ENCODE measurements around the gene PLCB4. TPM values are rescaled to one million over a fixed set of nuclear protein-coding genes. Genes with fewer than 3 reads are reported as not detected.

Gene PLCB4
- total and polyA plus RNA-seq, 8 donors: 0.56 to 9.3 (median 2.3) TPM

DNA sequence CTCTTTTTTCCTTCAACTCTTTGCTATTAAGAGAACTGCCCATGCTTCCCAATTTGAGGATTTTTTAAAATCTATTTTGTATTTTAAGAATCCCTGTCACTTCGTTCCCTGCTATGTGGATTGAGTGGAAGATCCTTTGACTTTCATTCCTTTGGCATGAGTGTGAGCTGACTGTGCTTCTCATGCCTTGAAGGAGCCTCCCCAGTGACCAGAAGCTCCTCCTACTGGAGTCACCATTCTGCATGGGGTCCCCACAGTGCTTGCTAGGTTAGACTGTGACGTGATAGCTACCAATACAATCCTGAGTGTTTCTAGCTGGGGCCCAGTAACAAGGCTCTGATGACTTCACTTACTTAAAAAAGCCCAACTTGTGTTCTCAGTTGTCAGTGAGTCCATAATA is 341.1 kb downstream of the PLCB4 start:
- Histone ChIP-seq H3K27ac (no peak overlapping the region), H3K27me3 (no peaks in the 10 kb centered on the region), H3K4me3 (no peak overlapping the region), H3K36me3 (no peaks in the 10 kb centered on the region), H3K4me1 (no peaks in the 10 kb centered on the region), H3K9me3 (no peaks in the 10 kb centered on the region)
- TF ChIP-seq, protein P1, sequence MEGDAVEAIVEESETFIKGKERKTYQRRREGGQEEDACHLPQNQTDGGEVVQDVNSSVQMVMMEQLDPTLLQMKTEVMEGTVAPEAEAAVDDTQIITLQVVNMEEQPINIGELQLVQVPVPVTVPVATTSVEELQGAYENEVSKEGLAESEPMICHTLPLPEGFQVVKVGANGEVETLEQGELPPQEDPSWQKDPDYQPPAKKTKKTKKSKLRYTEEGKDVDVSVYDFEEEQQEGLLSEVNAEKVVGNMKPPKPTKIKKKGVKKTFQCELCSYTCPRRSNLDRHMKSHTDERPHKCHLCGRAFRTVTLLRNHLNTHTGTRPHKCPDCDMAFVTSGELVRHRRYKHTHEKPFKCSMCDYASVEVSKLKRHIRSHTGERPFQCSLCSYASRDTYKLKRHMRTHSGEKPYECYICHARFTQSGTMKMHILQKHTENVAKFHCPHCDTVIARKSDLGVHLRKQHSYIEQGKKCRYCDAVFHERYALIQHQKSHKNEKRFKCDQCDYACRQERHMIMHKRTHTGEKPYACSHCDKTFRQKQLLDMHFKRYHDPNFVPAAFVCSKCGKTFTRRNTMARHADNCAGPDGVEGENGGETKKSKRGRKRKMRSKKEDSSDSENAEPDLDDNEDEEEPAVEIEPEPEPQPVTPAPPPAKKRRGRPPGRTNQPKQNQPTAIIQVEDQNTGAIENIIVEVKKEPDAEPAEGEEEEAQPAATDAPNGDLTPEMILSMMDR (IDR thresholded peaks at IDR 0.05): no peak
- 69 to 72% methylated on average over 2 of the region's 2 CpGs for WGBS, 2 donors
- DNase-seq: no peak
- intact Hi-C loops (cut with DNase I): loop anchor here (5.0 to 10.0 kb wide), 3 partner anchors 195 to 202 kb away; no protein-coding TSS in a partner anchor
- no peak for ATAC-seq
- FAIRE-seq: no peak

DNA sequence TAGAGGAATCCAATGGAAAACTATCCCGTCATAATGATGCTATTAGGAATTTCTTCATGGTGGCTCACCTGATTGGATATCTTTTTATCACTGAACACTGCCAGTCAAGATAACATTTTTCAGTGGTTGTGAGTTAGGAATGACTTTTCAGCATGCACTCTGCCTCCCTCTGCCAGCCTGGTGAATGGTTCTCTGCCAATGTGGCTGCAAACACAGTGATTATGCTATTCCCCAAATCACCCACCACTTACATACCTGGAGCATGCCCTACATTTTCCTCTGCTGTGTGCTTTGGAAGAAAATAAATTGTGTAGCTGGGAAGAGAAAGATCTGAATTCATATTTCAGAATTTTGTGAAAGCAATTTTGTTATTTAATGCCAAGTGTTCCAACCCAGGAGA is 342.9 kb downstream of the PLCB4 start:
- Histone ChIP-seq H3K9me3 (no peaks in the 10 kb centered on the region), H3K36me3 (no peaks in the 10 kb centered on the region), H3K27ac (no peak overlapping the region), H3K4me1 (no peaks in the 10 kb centered on the region), H3K4me3 (no peak overlapping the region), H3K27me3 (no peaks in the 10 kb centered on the region)
- WGBS, 2 donors: 68 to 78% methylated on average over 1 of the region's 1 CpG
- intact Hi-C loops (cut with DNase I): loop anchor here (5.0 to 10.0 kb wide), 3 partner anchors 193 to 200 kb away; no protein-coding TSS in a partner anchor
- no peak for ATAC-seq
- FAIRE-seq: no peak
- no peak for DNase-seq
- TF ChIP-seq, protein P1 (IDR thresholded peaks at IDR 0.05): no peak

DNA sequence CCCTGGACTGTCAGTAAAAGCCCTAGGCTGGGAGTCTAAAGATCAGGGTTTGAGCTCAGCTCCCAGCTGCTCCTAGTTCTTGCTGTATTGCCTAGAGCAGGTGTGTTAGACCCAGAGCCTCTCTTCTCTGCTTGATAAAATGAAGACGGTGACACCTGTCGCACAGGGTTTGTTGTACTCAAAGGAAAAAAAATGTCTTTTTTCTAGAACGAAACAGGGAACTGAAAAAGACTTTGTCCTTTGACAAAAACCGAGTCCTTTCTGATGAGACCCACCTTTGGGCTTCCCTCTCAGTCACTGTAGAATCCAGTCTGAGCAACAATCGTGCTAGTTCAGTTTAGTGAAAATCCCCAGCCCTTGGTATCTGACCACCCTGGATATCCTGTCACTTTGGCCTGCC is 343.4 kb downstream of the PLCB4 start:
- Histone ChIP-seq H3K36me3 (no peaks in the 10 kb centered on the region), H3K27ac (no peak overlapping the region), H3K27me3 (no peaks in the 10 kb centered on the region), H3K4me3 (no peak overlapping the region), H3K4me1 (no peaks in the 10 kb centered on the region), H3K9me3 (no peaks in the 10 kb centered on the region)
- WGBS, 2 donors: 79 to 84% methylated on average over 5 of the region's 5 CpGs
- intact Hi-C loops (cut with DNase I): loop anchor here (5.0 to 10.0 kb wide), 3 partner anchors 192 to 200 kb away; no protein-coding TSS in a partner anchor
- ATAC-seq: no peak
- FAIRE-seq: no peak
- no peak for DNase-seq
- TF ChIP-seq, protein P1 (IDR thresholded peaks at IDR 0.05): no peak

DNA sequence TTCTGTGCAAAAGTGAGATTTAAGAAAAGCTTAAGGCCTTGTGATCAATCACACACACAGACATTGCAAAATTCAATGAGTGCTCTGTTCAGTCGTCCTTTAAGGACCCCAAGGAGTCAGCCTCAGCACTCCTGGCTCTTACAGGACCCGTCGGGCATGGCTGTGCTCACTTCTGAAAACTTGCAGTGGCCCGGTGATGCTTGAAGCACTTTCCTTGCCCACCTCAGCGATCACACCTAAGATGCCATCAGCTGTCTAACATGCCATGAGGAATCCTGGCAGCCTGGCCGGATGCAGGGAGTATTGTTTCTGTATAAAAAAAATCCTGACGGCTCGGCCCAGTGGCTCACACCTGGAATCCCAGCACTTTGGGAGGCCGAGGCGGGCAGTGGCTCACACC is 344.1 kb downstream of the PLCB4 start:
- H3K27me3 ChIP-seq: no peaks in the 10 kb centered on the region
- DNase-seq: no peak
- no peaks in the 10 kb centered on the region for H3K4me1 ChIP-seq
- no peaks in the 10 kb centered on the region for H3K9me3 ChIP-seq
- ATAC-seq: no peak
- TF ChIP-seq, protein P1 (IDR thresholded peaks at IDR 0.05): no peak
- H3K4me3 ChIP-seq: no peak overlapping the region
- H3K36me3 ChIP-seq: no peaks in the 10 kb centered on the region
- intact Hi-C loops (cut with DNase I): loop anchor here (5.0 to 10.0 kb wide), 3 partner anchors 192 to 199 kb away; no protein-coding TSS in a partner anchor
- FAIRE-seq: no peak
- no peak overlapping the region for H3K27ac ChIP-seq
- WGBS, 2 donors: 86 to 89% methylated on average over 10 of the region's 10 CpGs

DNA sequence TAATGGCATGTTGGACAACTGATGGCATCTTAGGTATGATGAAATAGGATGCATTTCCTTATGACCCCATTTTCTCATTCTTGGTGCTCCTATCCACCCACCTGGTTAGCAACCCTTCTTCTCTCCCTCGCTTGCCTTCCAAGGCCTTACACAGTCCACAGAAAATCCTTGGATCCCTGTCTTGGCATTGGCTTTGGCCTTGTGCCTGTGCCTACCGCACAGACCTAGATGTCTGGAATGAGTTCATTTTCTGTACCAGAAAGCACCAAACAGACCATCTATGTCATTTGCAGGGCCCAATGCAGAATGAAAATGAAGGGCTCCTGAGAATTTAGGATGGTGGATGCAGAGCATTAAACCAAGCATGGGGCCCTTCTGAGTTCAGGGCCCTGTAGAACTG is 346.5 kb downstream of the PLCB4 start:
- 82 to 87% methylated on average over 2 of the region's 2 CpGs for WGBS, 2 donors
- TF ChIP-seq, protein P1 (IDR thresholded peaks at IDR 0.05): no peak
- Histone ChIP-seq H3K27ac (no peak overlapping the region), H3K4me3 (no peak overlapping the region), H3K36me3 (no peaks in the 10 kb centered on the region), H3K9me3 (no peaks in the 10 kb centered on the region), H3K4me1 (no peaks in the 10 kb centered on the region), H3K27me3 (peaks cover 0 to 5% (median 0%) of the 10 kb centered on the region in 4 donors)
- FAIRE-seq (no peak), ATAC-seq (no peak), DNase-seq (no peak)
- intact Hi-C loops (cut with DNase I): loop anchor here in 1 of 3 donors (10.0 kb wide), 1 partner anchor 189 kb away; no protein-coding TSS in a partner anchor

Data from pancreas (tissue), 10 donors.